GM23338 (cell line): ENCODE results near the gene MTA2. TPM values are rescaled to one million over a fixed set of nuclear protein-coding genes. Genes with fewer than 3 reads are reported as not detected.

Source experiments
- ATAC-seq: fragments of 200-7000 bp; cut with Tn5 transposase; 3 replicates; pipeline ENCODE4 v1.9.1; 2020
- DNase-seq: peaks from one replicate; pipeline ENCODE4 v3.0.0-alpha.2; 2015; ENCODE audit warnings: low spot score
- H2AFZ ChIP-seq: fragments of 200-600 bp; sonication (generic); 2 replicates; pipeline ENCODE4 v1.8.0; 2016; ENCODE audit warnings: antibody characterized with exemption, mild to moderate bottlenecking, moderate library complexity
- H3F3A ChIP-seq: fragments of 200-600 bp; sonication (generic); replicated peaks from 2 replicates; pipeline ENCODE4 v1.8.0; 2017; ENCODE audit warnings: antibody characterized with exemption, mixed run types, low read depth
- H3K27ac ChIP-seq: fragments of 200-600 bp; sonication (generic); 2 replicates; pipeline ENCODE4 v1.6.1; 2016; ENCODE audit warnings: low read depth
- H3K27me3 ChIP-seq: fragments of 200-600 bp; sonication (generic); 2 replicates; pipeline ENCODE4 v1.8.0; 2016; ENCODE audit warnings: mild to moderate bottlenecking, mixed run types, moderate library complexity; ENCODE audit not compliant: insufficient read depth
- H3K36me3 ChIP-seq: fragments of 200-600 bp; sonication (generic); 2 replicates; pipeline ENCODE4 v1.8.0; 2016; ENCODE audit warnings: mild to moderate bottlenecking; ENCODE audit not compliant: insufficient read depth
- H3K4me1 ChIP-seq: fragments of 200-600 bp; sonication (generic); 2 replicates; pipeline ENCODE4 v1.8.0; 2016; ENCODE audit warnings: mild to moderate bottlenecking, moderate library complexity; ENCODE audit not compliant: insufficient read depth
- H3K4me2 ChIP-seq: fragments of 200-600 bp; sonication (generic); 2 replicates; pipeline ENCODE4 v1.7.1; 2017; ENCODE audit warnings: mixed run types
- H3K4me3 ChIP-seq: fragments of 200-600 bp; sonication (generic); 2 replicates; pipeline ENCODE4 v1.6.1; 2016; ENCODE audit warnings: mixed run types
- H3K79me2 ChIP-seq: fragments of 200-600 bp; sonication (generic); replicated peaks from 2 replicates; pipeline ENCODE4 v1.8.0; 2017; ENCODE audit warnings: mild to moderate bottlenecking; ENCODE audit not compliant: insufficient read depth
- H3K9me2 ChIP-seq: fragments of 200-600 bp; sonication (generic); 2 replicates; pipeline ENCODE4 v1.8.0; 2017; ENCODE audit not compliant: insufficient read depth
- H4K20me1 ChIP-seq: fragments of 200-600 bp; sonication (generic); replicated peaks from 2 replicates; pipeline ENCODE4 v1.8.0; 2017; ENCODE audit warnings: mild to moderate bottlenecking; ENCODE audit not compliant: insufficient read depth
- H3K27ac Mint-ChIP-seq: 2 replicates; pipeline ENCODE4 v1.8.0; 2020; ENCODE audit warnings: inconsistent platforms, mild to moderate bottlenecking, moderate library complexity, mixed read lengths
- H3K27me3 Mint-ChIP-seq: 3 replicates; pipeline ENCODE4 v1.8.0; 2022; ENCODE audit warnings: low read depth, mild to moderate bottlenecking, moderate library complexity, mixed read lengths, inconsistent platforms; ENCODE audit not compliant: insufficient read depth, poor library complexity
- H3K36me3 Mint-ChIP-seq: 3 replicates; pipeline ENCODE4 v1.8.0; 2021; ENCODE audit warnings: low read depth, mild to moderate bottlenecking, inconsistent platforms, moderate library complexity, mixed read lengths
- H3K4me1 Mint-ChIP-seq: 3 replicates; pipeline ENCODE4 v1.8.0; 2020; ENCODE audit warnings: mild to moderate bottlenecking, inconsistent platforms, mixed read lengths
- H3K4me3 Mint-ChIP-seq: 3 replicates; pipeline ENCODE4 v1.8.0; 2021; ENCODE audit warnings: moderate library complexity, mild to moderate bottlenecking, inconsistent platforms, mixed read lengths
- H3K9me3 Mint-ChIP-seq: 3 replicates; pipeline ENCODE4 v1.8.0; 2020; ENCODE audit warnings: moderate library complexity, mild to moderate bottlenecking, inconsistent platforms, mixed read lengths
- CREB1 ChIP-seq: fragments of 250-450 bp; sonication (Bioruptor Pico); IDR thresholded peaks from 2 replicates; pipeline ENCODE4 v1.5.0; 2020; ENCODE audit warnings: low read depth, mild to moderate bottlenecking, moderate library complexity
- EZH2 ChIP-seq: fragments of 200-600 bp; sonication (generic); IDR thresholded peaks from one replicate; pipeline ENCODE4 v1.8.0; 2017; ENCODE audit warnings: antibody characterized with exemption, mild to moderate bottlenecking, low read depth; ENCODE audit not compliant: unreplicated experiment
- JUNB ChIP-seq: IDR thresholded peaks from one replicate; pipeline ENCODE4 v1.6.1; 2016; ENCODE audit warnings: antibody characterized with exemption; ENCODE audit not compliant: unreplicated experiment
- NANOG ChIP-seq: IDR thresholded peaks from 2 replicates; pipeline ENCODE4 v1.6.1; 2016; ENCODE audit warnings: antibody characterized with exemption, borderline replicate concordance
- STAT1 ChIP-seq: IDR thresholded peaks from one replicate; pipeline ENCODE4 v1.6.1; 2016; ENCODE audit warnings: antibody characterized with exemption; ENCODE audit not compliant: unreplicated experiment
- ZNF114 ChIP-seq: fragments of 250-450 bp; sonication (Bioruptor Pico); IDR thresholded peaks from 2 replicates; pipeline ENCODE4 v1.5.0; 2020; ENCODE audit warnings: mild to moderate bottlenecking, moderate library complexity
- polyA plus RNA-seq: library from polyadenylated mRNA; unstranded; fragments of >200 nt; fragmentation: Nextera tagmentation; extraction: Ambion mirVana; gene quantifications from 2 replicates; pipeline ENCODE4 v1.2.1, GENCODE V29; 2016
- total RNA-seq: library from RNA; depleted of rRNA; stranded (reverse); fragments of >200 nt; shearing (Covaris generic); gene quantifications from 2 replicates; pipeline ENCODE4 v1.2.3, GENCODE V29; 2014
- TF ChIP-seq, protein P1 (sequence below): fragments of 250-450 bp; sonication (Bioruptor Pico); IDR thresholded peaks from 2 replicates; pipeline ENCODE4 v1.5.0; 2020; ENCODE audit warnings: mild to moderate bottlenecking, moderate library complexity
- TF ChIP-seq, protein P2 (sequence below): IDR thresholded peaks from one replicate; pipeline ENCODE4 v1.6.1; 2018; ENCODE audit warnings: antibody characterized with exemption; ENCODE audit not compliant: unreplicated experiment

The MTA2 gene
- total and polyA plus RNA-seq, 2 experiments from 2014 or later = 22.9 to 102 TPM

DNA sequence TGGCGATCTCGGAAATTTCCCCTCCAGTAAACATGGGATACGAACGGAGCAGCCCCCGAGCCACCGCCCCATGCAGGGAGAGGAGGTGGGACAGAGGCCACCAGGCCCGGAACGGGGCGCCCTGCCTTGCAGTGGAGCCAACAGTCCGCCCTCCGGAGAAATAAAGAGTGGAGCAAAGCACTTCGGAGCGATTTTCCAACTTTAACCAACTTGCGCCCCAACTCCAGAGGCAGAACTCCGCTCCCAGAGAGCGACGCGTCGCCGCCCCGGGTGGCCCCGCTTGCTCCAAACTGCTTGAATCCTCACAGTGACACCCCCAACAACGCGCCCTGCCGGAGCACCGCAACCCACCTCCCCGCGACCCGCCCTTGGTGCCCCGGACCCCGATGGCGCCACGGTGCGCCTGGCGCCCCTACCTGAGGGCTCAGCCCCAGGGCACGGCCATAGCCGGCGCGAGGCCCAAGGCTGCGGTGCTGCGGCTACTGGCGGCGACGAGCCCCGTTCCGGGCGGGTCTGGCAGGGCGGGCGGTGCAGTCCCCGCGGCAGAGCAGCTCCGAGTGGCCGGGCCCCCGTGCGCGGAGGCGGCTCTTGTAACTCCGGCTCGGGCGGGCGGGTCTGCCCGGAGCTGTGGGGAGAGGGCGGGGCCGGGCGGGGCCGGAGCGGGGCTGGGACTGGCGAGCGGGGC, 55.3 kb downstream of the MTA2 start, which contains the start of gene AHNAK:
TSS of gene AHNAK (minus strand) at position 563 of the 685 bp plus-strand sequence. CDS start 10,708 bp downstream, outside the sequence.
- Mint-ChIP-seq H3K27ac (no peak within 1 kb of the TSS), H3K9me3 (no peaks in the 10 kb centered on the region; the same call in 2 of the 3 replicates), H3K36me3 (no peaks in the 10 kb centered on the region), H3K4me1 (peaks cover 50% of the 10 kb centered on the region), H3K27me3 (peaks cover 83% of the 10 kb centered on the region), H3K4me3 (peak within 1 kb of the TSS; percentile 83)
- Histone ChIP-seq H3K4me2 (peak within 1 kb of the TSS; percentile 96), H4K20me1 (peaks cover 3% of the 10 kb centered on the region; the same call in 1 of the 2 replicates), H3K27me3 (peaks cover 99% of the 10 kb centered on the region), H3K9me2 (no peaks in the 10 kb centered on the region), H3K4me3 (peak within 1 kb of the TSS; percentile 88), H3F3A (0 out of 2 replicates have a peak, but pooled peaks cover 3% of the 10 kb centered on the region), H3K4me1 (peaks cover 38% of the 10 kb centered on the region; the same call in 1 of the 2 replicates), H3K36me3 (no peaks in the 10 kb centered on the region), H3K27ac (no peak within 1 kb of the TSS), H2AFZ (peak within 1 kb of the TSS; percentile 94), H3K79me2 (no peaks in the 10 kb centered on the region)
- TF ChIP-seq STAT1 = no peak
- TF ChIP-seq JUNB = no peak
- peak; percentile 68 for TF ChIP-seq EZH2
- no peak for TF ChIP-seq ZNF114 (CRISPR knock-in tag)
- TF ChIP-seq CREB1 = no peak
- no peak for TF ChIP-seq NANOG
- ATAC-seq (peak; percentile 24), DNase-seq (peak; percentile 76)

DNA sequence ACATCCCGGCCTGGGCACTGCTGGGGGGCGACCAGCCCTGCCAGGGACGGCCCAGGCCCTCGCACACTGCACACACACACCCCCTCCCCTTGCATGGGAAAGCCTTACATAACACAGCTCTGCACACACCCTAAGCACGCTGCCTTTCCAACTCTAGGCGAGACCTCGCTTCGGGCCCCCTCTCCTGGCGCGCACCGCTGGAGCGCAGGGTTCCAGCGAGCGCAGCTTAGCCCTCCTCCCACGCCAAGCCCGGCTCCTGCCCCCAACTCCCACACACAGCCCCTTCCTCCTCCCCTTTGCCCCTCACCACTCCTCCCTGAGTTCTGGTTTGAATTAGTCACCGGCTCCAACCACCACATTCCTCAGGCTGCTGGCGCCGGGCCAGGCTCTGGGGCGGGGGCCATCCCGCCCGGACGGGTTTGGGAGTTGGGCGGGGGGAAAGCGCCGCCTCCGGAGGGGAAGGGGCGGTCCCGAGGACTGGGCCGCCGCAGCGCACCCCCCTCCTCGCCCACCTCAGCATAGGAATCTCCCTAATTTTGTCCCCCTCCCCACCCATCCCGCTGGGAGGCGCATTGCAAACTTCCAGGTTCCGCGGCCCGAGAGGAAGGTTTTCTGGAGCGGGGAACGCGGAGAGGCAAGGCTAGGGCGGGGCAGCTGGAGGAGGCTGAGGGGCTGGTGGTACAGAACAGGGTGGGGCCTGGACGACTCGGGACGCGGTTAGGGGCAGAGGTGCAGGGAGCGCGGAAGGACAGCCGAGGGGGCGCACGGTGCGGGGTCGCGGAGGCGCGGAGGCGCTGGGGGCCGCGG, 56.0 kb downstream of the MTA2 start:
- no peak overlapping the region for H3K27ac Mint-ChIP-seq
- H3K79me2 ChIP-seq = no peaks in the 10 kb centered on the region
- H2AFZ ChIP-seq = peak overlapping the region; percentile 94
- TF ChIP-seq, protein P1, sequence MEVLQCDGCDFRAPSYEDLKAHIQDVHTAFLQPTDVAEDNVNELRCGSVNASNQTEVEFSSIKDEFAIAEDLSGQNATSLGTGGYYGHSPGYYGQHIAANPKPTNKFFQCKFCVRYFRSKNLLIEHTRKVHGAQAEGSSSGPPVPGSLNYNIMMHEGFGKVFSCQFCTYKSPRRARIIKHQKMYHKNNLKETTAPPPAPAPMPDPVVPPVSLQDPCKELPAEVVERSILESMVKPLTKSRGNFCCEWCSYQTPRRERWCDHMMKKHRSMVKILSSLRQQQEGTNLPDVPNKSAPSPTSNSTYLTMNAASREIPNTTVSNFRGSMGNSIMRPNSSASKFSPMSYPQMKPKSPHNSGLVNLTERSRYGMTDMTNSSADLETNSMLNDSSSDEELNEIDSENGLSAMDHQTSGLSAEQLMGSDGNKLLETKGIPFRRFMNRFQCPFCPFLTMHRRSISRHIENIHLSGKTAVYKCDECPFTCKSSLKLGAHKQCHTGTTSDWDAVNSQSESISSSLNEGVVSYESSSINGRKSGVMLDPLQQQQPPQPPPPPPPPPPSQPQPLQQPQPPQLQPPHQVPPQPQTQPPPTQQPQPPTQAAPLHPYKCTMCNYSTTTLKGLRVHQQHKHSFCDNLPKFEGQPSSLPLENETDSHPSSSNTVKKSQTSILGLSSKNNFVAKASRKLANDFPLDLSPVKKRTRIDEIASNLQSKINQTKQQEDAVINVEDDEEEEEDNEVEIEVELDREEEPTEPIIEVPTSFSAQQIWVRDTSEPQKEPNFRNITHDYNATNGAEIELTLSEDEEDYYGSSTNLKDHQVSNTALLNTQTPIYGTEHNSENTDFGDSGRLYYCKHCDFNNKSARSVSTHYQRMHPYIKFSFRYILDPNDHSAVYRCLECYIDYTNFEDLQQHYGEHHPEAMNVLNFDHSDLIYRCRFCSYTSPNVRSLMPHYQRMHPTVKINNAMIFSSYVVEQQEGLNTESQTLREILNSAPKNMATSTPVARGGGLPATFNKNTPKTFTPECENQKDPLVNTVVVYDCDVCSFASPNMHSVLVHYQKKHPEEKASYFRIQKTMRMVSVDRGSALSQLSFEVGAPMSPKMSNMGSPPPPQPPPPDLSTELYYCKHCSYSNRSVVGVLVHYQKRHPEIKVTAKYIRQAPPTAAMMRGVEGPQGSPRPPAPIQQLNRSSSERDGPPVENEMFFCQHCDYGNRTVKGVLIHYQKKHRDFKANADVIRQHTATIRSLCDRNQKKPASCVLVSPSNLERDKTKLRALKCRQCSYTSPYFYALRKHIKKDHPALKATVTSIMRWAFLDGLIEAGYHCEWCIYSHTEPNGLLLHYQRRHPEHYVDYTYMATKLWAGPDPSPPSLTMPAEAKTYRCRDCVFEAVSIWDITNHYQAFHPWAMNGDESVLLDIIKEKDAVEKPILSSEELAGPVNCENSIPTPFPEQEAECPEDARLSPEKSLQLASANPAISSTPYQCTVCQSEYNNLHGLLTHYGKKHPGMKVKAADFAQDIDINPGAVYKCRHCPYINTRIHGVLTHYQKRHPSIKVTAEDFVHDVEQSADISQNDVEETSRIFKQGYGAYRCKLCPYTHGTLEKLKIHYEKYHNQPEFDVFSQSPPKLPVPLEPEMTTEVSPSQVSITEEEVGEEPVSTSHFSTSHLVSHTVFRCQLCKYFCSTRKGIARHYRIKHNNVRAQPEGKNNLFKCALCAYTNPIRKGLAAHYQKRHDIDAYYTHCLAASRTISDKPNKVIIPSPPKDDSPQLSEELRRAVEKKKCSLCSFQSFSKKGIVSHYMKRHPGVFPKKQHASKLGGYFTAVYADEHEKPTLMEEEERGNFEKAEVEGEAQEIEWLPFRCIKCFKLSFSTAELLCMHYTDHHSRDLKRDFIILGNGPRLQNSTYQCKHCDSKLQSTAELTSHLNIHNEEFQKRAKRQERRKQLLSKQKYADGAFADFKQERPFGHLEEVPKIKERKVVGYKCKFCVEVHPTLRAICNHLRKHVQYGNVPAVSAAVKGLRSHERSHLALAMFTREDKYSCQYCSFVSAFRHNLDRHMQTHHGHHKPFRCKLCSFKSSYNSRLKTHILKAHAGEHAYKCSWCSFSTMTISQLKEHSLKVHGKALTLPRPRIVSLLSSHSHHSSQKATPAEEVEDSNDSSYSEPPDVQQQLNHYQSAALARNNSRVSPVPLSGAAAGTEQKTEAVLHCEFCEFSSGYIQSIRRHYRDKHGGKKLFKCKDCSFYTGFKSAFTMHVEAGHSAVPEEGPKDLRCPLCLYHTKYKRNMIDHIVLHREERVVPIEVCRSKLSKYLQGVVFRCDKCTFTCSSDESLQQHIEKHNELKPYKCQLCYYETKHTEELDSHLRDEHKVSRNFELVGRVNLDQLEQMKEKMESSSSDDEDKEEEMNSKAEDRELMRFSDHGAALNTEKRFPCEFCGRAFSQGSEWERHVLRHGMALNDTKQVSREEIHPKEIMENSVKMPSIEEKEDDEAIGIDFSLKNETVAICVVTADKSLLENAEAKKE = no peak
- TF ChIP-seq, protein P2, sequence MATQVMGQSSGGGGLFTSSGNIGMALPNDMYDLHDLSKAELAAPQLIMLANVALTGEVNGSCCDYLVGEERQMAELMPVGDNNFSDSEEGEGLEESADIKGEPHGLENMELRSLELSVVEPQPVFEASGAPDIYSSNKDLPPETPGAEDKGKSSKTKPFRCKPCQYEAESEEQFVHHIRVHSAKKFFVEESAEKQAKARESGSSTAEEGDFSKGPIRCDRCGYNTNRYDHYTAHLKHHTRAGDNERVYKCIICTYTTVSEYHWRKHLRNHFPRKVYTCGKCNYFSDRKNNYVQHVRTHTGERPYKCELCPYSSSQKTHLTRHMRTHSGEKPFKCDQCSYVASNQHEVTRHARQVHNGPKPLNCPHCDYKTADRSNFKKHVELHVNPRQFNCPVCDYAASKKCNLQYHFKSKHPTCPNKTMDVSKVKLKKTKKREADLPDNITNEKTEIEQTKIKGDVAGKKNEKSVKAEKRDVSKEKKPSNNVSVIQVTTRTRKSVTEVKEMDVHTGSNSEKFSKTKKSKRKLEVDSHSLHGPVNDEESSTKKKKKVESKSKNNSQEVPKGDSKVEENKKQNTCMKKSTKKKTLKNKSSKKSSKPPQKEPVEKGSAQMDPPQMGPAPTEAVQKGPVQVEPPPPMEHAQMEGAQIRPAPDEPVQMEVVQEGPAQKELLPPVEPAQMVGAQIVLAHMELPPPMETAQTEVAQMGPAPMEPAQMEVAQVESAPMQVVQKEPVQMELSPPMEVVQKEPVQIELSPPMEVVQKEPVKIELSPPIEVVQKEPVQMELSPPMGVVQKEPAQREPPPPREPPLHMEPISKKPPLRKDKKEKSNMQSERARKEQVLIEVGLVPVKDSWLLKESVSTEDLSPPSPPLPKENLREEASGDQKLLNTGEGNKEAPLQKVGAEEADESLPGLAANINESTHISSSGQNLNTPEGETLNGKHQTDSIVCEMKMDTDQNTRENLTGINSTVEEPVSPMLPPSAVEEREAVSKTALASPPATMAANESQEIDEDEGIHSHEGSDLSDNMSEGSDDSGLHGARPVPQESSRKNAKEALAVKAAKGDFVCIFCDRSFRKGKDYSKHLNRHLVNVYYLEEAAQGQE = no peak
- no peak for TF ChIP-seq NANOG

More for the DNA sequence above, 56.0 kb downstream of the MTA2 start:
- peak overlapping the region; percentile 83 for H3K4me3 Mint-ChIP-seq
- Histone ChIP-seq H3K9me2 (no peaks in the 10 kb centered on the region), H3K27ac (no peak overlapping the region), H3K4me2 (peak overlapping the region; percentile 96), H3K4me1 (peaks cover 38% of the 10 kb centered on the region; the same call in 1 of the 2 replicates), H4K20me1 (peaks cover 3% of the 10 kb centered on the region; the same call in 1 of the 2 replicates), H3K36me3 (no peaks in the 10 kb centered on the region), H3K27me3 (peaks cover 95% of the 10 kb centered on the region), H3K4me3 (peak overlapping the region; percentile 88), H3F3A (0 out of 2 replicates have a peak, but pooled peaks cover 3% of the 10 kb centered on the region)
- DNase-seq (peak; percentile 83), ATAC-seq (peak; percentile 40)
- H3K4me1 Mint-ChIP-seq = peaks cover 51% of the 10 kb centered on the region
- H3K9me3 Mint-ChIP-seq = no peaks in the 10 kb centered on the region; the same call in 2 of the 3 replicates
- H3K36me3 Mint-ChIP-seq = no peaks in the 10 kb centered on the region
- H3K27me3 Mint-ChIP-seq = peaks cover 79% of the 10 kb centered on the region
